Stimulated activated CD4-positive, alpha-beta T cell treated with anti-CD3 and anti-CD28 coated beads, Interleukin-2, amount 100 ng/mL, for 24 hours (primary cell): ENCODE data around the gene C14orf132.
A peak's percentile ranks its signal among the peaks of the same experiment; 100 is the strongest.
"Not testable (repeated sequence)": the region's sequence is repeated elsewhere in the genome, so short reads cannot be mapped to it uniquely, and the experiment has no call there.

Experiments used
- DNase-seq, 2 donors: peaks; one replicate each; pipeline ENCODE4 v3.0.0-alpha.2; 2020

C14orf132 gene

GRCh38 chr14:96038920-96039632 lies at the start of gene C14orf132:
C14orf132 (plus strand) TSS chr14:96039362; CDS start chr14:96039501, 139 bp downstream.
- peak; percentile 63 to 74 for DNase-seq

DNA sequence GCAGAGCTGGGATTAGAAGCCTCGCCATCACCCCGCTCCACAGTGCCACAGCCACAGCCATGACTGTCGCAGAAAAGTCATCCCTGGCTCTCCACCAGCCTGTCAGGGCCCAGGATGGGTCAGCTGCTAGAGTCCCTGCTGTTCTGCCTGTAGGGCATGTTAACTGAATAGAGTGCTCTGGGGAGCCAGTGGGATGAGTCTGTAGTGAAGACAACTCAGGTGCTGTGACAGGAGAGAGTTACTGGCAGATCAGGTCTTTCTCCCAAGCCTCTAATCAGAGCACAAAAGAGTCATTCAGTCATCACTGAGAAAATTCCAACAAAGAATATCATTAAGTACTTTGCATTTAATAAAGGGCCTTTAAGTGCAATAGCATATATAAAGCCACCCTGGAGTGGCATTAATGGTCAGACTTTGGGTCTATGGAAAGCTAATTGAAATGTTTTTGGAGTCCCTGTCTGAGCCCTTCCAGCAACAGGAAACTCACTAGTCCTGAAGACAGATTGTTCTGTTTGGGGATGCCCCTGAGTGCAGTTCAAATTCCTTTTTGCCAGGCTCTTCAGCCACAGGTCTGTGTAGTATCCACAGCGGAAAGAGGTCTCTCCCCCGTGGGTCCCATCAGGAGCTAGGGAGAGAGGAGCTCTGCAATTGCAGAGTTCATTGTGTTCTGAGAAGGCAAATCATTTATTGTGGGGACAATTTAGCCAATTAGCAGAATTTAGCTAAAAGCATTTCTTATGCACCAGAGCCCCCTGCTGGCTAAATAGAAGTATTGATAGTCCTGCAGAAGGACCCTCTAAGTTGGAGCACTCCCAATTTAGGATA lies 45.2 kb upstream of the C14orf132 start:
- DNase-seq: peak; percentile 1 to 30

DNA sequence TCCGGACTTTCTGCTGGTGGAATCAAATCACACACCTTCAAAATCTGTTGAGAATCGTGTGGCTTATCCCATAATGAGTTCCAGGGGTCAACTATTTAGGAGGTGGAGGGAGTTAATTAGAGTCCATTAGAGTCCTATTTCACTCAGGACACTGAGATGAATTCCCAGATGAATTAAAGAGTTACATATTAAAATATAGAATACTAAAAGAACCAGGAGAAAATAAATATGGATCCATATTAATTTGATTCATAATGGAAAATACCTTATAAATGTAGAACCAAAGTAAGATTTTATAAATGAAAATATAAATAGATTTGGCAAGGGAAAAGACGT lies 44.6 kb upstream of the C14orf132 start:
- DNase-seq: no peak

DNA sequence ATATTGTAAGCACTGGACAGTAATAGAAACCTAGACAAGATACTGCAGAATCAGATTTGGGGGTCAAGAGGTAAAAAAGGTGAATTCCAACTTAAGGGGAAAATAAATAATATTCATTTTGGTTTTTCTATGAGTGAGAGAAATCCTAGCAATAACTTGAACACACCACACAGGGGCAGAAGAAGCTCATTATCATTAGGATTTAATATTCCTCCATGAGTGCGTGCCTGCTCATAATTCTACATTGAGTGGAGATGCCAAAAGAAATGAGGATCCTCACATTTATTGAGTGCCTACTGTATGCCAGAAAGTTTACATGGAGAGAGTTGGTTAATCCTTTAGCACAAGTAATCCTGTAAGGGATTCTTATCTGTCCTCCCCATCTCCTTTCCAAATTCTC lies 40.5 kb upstream of the C14orf132 start:
- no peak for DNase-seq

DNA sequence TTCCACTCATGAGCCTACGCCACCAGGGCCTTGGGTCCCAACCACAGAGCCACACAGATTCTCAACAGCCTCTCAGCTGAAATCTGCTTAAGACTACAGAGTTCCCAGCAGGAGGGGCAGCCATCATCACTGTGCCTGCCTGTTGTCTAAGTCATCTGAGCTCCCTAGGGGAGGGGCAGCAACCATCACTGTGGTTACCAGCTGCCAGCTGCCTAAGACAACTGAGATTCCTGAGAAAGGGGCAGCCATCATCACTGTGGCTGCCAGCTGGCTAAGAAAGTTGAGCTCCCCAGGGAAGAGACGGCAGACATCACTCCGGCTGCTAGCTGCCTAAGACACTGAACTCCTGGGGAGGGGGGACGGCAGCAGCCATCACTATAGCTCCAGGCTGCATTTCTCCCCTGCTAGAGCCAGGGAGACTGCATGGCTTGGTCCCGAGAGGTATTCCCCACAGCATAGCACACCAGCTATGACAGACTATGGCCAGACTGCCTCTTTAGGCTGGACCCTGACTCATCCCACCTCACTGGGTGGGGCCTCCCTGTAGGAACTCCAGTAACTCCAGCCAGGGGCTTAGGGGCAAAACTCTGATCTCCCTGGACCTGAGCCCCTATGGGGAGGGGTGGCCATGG lies 37.2 kb upstream of the C14orf132 start:
- DNase-seq: no peak

DNA sequence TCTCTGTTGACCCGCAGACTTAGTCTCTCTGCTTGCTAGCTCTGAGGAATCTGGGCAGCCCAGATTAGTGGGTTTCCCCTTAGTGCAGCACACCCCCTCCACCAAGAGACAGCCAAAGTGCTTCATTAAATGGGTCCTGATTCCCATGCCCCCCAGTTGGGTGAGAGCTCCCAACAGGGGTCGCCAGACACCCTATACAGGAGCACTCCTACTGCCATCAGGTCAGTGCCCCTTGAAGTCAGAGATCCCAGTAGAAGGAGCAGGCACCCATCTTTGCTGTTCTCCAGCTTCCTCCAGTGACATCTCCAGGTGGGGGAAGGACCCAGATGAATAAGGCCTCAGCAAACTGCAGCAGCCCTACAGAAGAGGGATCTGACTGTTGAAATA lies 36.7 kb upstream of the C14orf132 start:
- DNase-seq: no peak

DNA sequence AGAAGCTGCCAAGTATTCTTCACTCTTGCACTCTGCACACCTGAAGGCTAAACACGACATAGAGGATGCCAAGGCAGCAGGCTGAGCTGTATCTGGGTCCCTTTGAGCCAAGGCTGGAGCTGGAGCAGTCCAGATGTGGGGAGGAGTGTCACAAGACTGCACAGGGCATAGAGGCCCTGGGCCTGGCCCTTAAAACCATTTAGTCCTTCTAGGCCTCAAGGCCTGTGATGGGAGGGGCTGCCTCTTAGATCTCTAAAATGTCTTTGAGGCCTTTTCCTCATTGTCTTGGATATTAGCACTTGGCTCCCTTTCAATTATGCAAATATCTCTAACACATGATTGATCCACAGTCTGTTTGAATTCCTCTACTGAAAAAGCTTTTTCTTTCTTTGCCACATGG lies 28.0 kb upstream of the C14orf132 start:
- DNase-seq: no peak

DNA sequence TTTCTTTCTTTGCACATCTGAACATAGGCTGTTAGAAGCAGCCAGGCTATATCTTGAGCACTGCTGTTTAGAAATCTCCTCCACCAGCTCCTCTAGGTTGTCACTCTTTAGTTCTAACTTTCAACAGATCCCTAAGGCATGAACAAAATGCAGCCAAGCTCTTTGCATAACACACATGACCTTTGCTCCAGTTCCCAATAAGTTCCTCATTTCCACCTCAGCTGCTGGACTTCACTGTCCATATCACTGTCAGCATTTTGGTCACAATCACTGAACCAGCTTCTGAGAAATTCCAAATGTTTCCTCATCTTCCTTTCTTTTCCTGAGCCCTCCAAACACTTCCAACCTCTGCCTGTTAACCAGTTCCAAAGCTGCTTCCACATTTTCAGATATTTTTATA lies 27.6 kb upstream of the C14orf132 start:
- DNase-seq: no peak

DNA sequence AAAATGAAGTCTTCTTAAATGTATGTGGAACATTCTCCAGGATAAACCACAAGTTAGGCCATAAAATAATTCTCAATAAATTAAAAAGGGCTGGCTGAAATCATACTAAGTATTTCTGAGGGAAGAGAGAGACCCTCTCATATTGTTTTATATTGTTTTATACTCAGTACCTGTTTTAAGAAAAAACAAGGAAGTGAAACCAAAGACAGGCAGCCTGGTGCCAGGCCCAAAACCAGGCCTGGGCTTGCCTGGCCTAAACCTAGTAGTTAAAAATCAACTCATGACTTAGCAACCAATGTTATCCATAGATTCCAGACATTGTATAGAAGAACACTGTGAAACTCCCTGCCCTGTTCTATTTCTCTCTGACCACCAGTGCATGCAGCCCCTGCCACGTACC lies 26.4 kb upstream of the C14orf132 start:
- not testable (repeated sequence) for DNase-seq

GRCh38 chr14:96014176-96014575 lies 25.0 kb upstream of the C14orf132 start:
- DNase-seq: no peak

DNA sequence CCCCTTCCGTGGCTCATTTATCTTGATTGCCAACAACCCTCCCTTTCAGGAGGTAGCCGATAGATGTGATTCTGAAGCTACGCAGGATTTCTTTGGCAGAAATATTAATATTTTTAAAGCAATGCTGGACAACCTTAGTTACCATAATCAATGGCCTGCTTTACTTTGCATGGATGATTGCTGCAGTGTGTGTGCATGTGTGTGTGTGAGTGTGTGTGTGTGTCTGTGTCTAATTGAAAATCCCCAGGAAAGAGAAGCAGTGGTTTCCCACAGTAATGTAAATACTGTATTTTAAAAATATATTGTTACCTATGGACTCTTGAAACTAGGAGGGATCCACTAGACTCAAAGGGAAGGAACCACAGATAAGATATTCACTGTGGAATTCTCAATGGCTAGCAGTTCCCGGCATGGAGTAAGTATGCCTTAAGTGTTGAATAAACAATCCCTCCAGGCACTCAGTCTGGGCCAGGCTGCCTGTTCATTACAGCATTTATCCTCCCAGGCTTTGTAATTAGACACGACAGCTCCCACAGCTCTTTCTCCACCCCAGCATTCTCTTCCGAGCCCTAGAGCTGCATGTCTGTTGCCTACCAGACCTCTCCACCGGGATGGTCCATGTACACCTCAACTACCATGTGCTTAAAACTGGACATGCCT lies 22.5 kb upstream of the C14orf132 start:
- DNase-seq: no peak

GRCh38 chr14:96017882-96018281 lies 21.3 kb upstream of the C14orf132 start:
- DNase-seq: no peak

- no peak for DNase-seq
Observed at GRCh38 chr14:96027431-96028355, 11.5 kb upstream of the C14orf132 start.

- no peak for DNase-seq
Observed at GRCh38 chr14:96029089-96029645, 10.0 kb upstream of the C14orf132 start.

DNA sequence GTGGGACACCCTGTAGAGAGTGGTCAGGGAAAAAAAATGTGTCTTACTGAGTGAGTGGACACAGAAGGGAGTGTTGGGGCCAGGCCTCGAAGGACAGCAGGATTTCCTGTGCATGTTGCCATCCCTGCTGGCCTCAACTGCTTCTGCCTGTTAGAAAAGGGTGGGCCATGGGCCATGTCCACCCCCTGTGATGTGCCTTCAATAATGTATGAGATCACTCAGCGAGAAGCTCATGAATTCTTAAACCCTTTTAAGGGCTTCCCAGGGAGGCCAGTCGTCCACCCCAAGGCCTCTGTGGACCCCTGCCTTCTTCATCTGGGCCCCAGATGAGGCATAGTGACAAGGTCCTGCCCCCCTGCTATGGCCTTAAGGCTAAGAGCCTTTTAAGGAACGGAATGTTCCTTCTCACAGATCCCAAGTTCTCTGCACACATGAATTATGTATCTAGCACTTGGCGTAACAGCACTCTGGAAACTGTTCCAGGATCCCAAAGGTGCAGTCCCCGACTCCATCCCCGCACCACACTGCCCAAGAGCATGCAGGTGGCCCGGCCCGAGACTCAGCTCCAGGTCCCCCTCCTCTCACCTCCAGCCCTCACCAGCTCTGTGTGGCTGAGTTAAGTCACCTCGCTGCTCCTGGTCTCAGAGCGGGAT lies 8.9 kb upstream of the C14orf132 start:
- DNase-seq: no peak

- DNase-seq: no peak
Observed at GRCh38 chr14:96031691-96032090, 7.5 kb upstream of the C14orf132 start.

DNA sequence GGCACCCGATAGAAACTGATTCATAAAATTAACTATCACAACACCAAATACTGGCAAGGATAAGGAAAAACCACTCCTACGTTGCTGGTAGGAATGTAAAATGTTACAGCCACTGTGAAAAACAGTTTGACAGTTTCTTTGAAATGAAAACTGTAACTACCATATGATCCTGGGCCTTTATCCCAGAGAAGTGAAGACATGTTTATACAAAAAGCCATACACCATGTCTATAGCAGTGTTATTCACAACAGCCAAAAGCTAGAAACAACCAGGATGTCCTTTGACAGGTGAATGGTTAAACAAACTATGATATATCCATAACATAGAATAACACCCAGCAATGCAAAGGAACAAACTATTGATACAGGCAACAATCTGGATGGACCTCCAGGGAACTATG lies 3.7 kb upstream of the C14orf132 start:
- DNase-seq: no peak

DNA sequence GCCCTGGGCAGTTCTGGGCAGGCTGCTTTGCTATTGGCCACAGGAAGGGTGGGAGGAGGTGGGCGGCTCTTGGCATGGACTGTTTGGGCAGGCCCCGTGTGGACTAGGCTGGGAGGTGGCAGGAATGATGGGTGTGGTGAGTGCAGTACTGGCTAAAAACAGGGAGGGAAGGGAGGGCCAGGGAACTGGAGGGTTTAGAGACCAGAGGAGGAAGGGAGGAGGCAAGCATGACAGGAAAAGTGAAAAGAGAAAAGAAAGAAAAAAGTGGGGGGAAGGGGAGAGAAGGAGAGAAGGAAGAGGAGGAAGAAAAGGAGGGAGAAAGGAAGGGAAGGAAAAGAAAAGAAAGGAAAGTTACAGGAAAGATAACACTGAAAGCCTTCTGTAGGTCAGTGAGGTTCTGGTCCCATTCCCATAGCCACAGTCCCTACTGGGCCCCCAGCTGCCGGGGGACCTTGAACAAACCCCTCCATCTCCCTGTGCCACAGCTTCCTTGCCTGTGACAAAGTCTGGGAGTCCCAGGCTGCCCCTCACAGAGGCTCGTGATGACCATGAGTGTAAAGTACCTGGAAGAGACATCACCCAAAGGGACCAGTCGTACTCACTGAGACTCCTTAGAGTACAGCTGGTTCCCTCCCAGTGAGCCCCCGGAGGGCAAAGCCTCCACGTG lies 1.1 kb upstream of the C14orf132 start:
- DNase-seq: no peak

- DNase-seq: peak in 1 of 2 donors; percentile 21
Observed at GRCh38 chr14:96038558-96038919, 623 bp upstream of the C14orf132 start.

GRCh38 chr14:96039633-96040311 lies 610 bp downstream of the C14orf132 start:
- peak in 1 of 2 donors; percentile 37 for DNase-seq
